ENCODE data around the gene MYH9. TPM values are rescaled to one million over a fixed set of nuclear protein-coding genes. Genes with fewer than 3 reads are reported as not detected.

The MYH9 gene
- polyA plus RNA-seq, 1 of the 3 experiments (the other 2 are of a cell fraction) = 303 TPM

- Histone ChIP-seq H3K4me1 (ENCODE audit: control insufficient read depth in 1 of 2, insufficient read depth in 2 of 2, low read depth in 1 of 2, low read length in 1 of 2) (no peaks in the 10 kb centered on the region; a peak in 1 of 4 replicates), H3K79me2 (ENCODE audit: insufficient read depth) (no peaks in the 10 kb centered on the region), H3K4me3 (ENCODE audit: low read depth in 2 of 2, low read length in 1 of 2) (no peak overlapping the region), H4K20me1 (ENCODE audit: insufficient read depth) (peaks cover 44% of the 10 kb centered on the region; the same call in 1 of the 2 replicates), H3K9ac (no peak overlapping the region), H3K36me3 (replicated peaks in 1 of 2; ENCODE audit: control insufficient read depth in 1 of 2, insufficient read depth in 2 of 2, low read length in 1 of 2) (peaks cover 25 to 31% of the 10 kb centered on the region in 2 experiments), H3K4me2 (no peak overlapping the region), H3K27me3 (ENCODE audit: insufficient read depth) (no peaks in the 10 kb centered on the region), H3F3A (replicated peaks; ENCODE audit: insufficient read depth) (peaks cover 63% of the 10 kb centered on the region), H2AFZ (ENCODE audit: low read depth) (no peak overlapping the region), H3K27ac (ENCODE audit: low read depth in 2 of 2, low read length in 1 of 2) (no peak overlapping the region), H3K9me2 (no peaks in the 10 kb centered on the region), H3K9me3 (no peaks in the 10 kb centered on the region)
- no peak for TF ChIP-seq GATA2 (CRISPR knock-in tag; IDR thresholded peaks at IDR 0.05)
- no peak for TF ChIP-seq NRF1 (IDR thresholded peaks at IDR 0.05; ENCODE audit: low read depth, low read length)
- TF ChIP-seq TAF1 (IDR thresholded peaks at IDR 0.05; ENCODE audit: borderline replicate concordance, low read depth, low read length) = no peak
- no peak for TF ChIP-seq MAX (IDR thresholded peaks at IDR 0.05; ENCODE audit: low read depth)
- TF ChIP-seq IRF3 (IDR thresholded peaks at IDR 0.05; ENCODE audit: low read depth, low read length) = no peak
- TF ChIP-seq ZBTB33 (IDR thresholded peaks at IDR 0.05; ENCODE audit: borderline replicate concordance, low read depth) = no peak
- TF ChIP-seq FOXJ3 (CRISPR knock-in tag; IDR thresholded peaks at IDR 0.05) = no peak
- TF ChIP-seq FOSL2 (IDR thresholded peaks at IDR 0.05; ENCODE audit: borderline replicate concordance, low read depth) = no peak
- TF ChIP-seq PBX3 (IDR thresholded peaks at IDR 0.05) = no peak
- TF ChIP-seq RAD21 (IDR thresholded peaks at IDR 0.05; ENCODE audit: low read length) = peak; percentile 74
- peak; percentile 70 for TF ChIP-seq CTCF (IDR thresholded peaks at IDR 0.05)
- peak; percentile 29; the same call in 1 of the 2 replicates for TF ChIP-seq SIN3A (IDR thresholded peaks at IDR 0.05; ENCODE audit: borderline replicate concordance, low read depth, low read length)
- TF ChIP-seq EP300 (IDR thresholded peaks at IDR 0.05; ENCODE audit: borderline replicate concordance in 1 of 2, low read depth in 1 of 2, low read length in 1 of 2) = no peak
- no peak for TF ChIP-seq CHD2 (IDR thresholded peaks at IDR 0.05; ENCODE audit: low read length, partially characterized antibody)
- no peak for TF ChIP-seq YY1 (IDR thresholded peaks at IDR 0.05; ENCODE audit: low read depth)
- peak; percentile 51 for TF ChIP-seq POLR2AphosphoS5 (IDR thresholded peaks at IDR 0.05; ENCODE audit: low read depth, low read length)
- TF ChIP-seq GABPA (IDR thresholded peaks at IDR 0.05; ENCODE audit: low read depth) = no peak
- TF ChIP-seq SMC3 (IDR thresholded peaks at IDR 0.05; ENCODE audit: low read depth, low read length) = peak; percentile 73
- no peak for TF ChIP-seq RFX5 (IDR thresholded peaks at IDR 0.05; ENCODE audit: low read length)
- POLR2A ChIA-PET = no interaction called here
- CTCF ChIA-PET = interaction anchor here (0.9 to 2.7 kb wide), 38 partner anchors 9 to 929 kb away, joined by 3 to 23 read pairs (median 5); partner anchors contain the start of genes APOL1, APOL2 and APOL4
- peak; percentile 84 for DNase-seq
- 52% methylated on average over 18 of the region's 18 CpGs for WGBS (ENCODE audit: low lambda C conversion rate)
Measured at GRCh38 chr22:36277482-36278291, 110.1 kb downstream of the MYH9 start.

Data from SK-N-SH (cell line).